Liver (tissue), 3 donors: Measurements from ENCODE around the gene CDK17.

Experiments
- HNF4G ChIP-seq: IDR thresholded peaks from 2 replicates; pipeline ENCODE4 v1.6.1; 2016; ENCODE audit warnings: antibody characterized with exemption
- TF ChIP-seq, protein P1 (sequence below): IDR thresholded peaks from 2 replicates; pipeline ENCODE4 v1.6.1; 2016; ENCODE audit warnings: antibody characterized with exemption
- TF ChIP-seq, protein P2 (sequence below): fragments of 150-350 bp; IDR thresholded peaks from 2 replicates; pipeline ENCODE4 v1.5.1; 2017; ENCODE audit warnings: improper control_type of control experiment, low read depth, low read length; ENCODE audit not compliant: missing input control
- donor health status: healthy.
- donor health status: healthy.

GRCh38 chr12:96246926-96247505, 153.2 kb downstream of the CDK17 start:
- TF ChIP-seq, protein P1, sequence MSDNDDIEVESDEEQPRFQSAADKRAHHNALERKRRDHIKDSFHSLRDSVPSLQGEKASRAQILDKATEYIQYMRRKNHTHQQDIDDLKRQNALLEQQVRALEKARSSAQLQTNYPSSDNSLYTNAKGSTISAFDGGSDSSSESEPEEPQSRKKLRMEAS = no peak
- TF ChIP-seq HNF4G = no peak
- TF ChIP-seq, protein P2, sequence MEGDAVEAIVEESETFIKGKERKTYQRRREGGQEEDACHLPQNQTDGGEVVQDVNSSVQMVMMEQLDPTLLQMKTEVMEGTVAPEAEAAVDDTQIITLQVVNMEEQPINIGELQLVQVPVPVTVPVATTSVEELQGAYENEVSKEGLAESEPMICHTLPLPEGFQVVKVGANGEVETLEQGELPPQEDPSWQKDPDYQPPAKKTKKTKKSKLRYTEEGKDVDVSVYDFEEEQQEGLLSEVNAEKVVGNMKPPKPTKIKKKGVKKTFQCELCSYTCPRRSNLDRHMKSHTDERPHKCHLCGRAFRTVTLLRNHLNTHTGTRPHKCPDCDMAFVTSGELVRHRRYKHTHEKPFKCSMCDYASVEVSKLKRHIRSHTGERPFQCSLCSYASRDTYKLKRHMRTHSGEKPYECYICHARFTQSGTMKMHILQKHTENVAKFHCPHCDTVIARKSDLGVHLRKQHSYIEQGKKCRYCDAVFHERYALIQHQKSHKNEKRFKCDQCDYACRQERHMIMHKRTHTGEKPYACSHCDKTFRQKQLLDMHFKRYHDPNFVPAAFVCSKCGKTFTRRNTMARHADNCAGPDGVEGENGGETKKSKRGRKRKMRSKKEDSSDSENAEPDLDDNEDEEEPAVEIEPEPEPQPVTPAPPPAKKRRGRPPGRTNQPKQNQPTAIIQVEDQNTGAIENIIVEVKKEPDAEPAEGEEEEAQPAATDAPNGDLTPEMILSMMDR = no peak
